ENCODE results near the gene GFI1B.

- TF ChIP-seq YY1 (IDR thresholded peaks at IDR 0.05; ENCODE audit: insufficient read depth, insufficient read length) (no peak), ZNF274 (IDR thresholded peaks at IDR 0.05; ENCODE audit: low read depth, low read length) (no peak)
These were observed 8.7 kb upstream of the GFI1B start for GRCh38 chr9:132969783-132970182.

Data from NT2/D1 (cell line).